Measurements from ENCODE around the gene SLC30A5. TPM values are rescaled to one million over a fixed set of nuclear protein-coding genes. Genes with fewer than 3 reads are reported as not detected.
A peak's percentile ranks its signal among the peaks of the same experiment; 100 is the strongest.

Gene SLC30A5
- total and polyA plus RNA-seq, 10 of the 15 experiments (the other 5 are each of a cell fraction or from before 2014, with no cell fraction given) = 14.7 to 67.9 (median 38.4) TPM

GRCh38 chr5:69046375-69046957 lies 47.3 kb upstream of the SLC30A5 start:
- no peak for DNase-seq (ENCODE audit: low read depth, low spot score)
- intact Hi-C loops (cut with micrococcal nuclease; ENCODE audit: unreplicated experiment) (no loop called here), in situ Hi-C loops (cut with MboI) (no loop called here)
- Histone ChIP-seq H3K36me3 (ENCODE audit: control insufficient read depth in 2 of 2, insufficient read depth in 2 of 2, low read length in 1 of 2) (no peaks in the 10 kb centered on the region), H3K4me3 (no peak overlapping the region), H3K4me1 (ENCODE audit: control insufficient read depth, insufficient read depth, low read length) (no peaks in the 10 kb centered on the region), H3K27me3 (replicated peaks in 1 of 2; ENCODE audit: control insufficient read depth in 2 of 2, insufficient read depth in 2 of 2, low read length in 1 of 2) (no peaks in the 10 kb centered on the region), H4K20me1 (ENCODE audit: control insufficient read depth, insufficient read depth) (no peaks in the 10 kb centered on the region), H3K79me2 (ENCODE audit: control insufficient read depth, insufficient read depth, low read length) (no peaks in the 10 kb centered on the region), H3K9ac (ENCODE audit: control insufficient read depth, insufficient read depth, low read length) (no peak overlapping the region), H2AFZ (ENCODE audit: control insufficient read depth, low read depth, low read length) (peak overlapping the region; percentile 1), H3K4me2 (ENCODE audit: control insufficient read depth, insufficient read depth) (no peak overlapping the region), H3K27ac (ENCODE audit: control insufficient read depth, insufficient read depth) (no peak overlapping the region), H3K9me3 (replicated peaks; ENCODE audit: control insufficient read depth, insufficient read depth, low read length) (no peaks in the 10 kb centered on the region; the same call in 2 of the 3 replicates)
- WGBS (ENCODE audit: insufficient coverage, insufficient replicate concordance, low lambda C conversion rate, missing lambda C conversion rate) = 84% methylated on average over 8 of the region's 8 CpGs
- ATAC-seq = no peak
- SMC1A ChIA-PET (ENCODE audit: uncharacterized antibody, unreplicated experiment) = no interaction called here
- TF ChIP-seq BACH1 (IDR thresholded peaks at IDR 0.05; ENCODE audit: borderline replicate concordance) = 0 out of 2 replicates have a peak, but pooled peaks have one; percentile 28
- TF ChIP-seq CEBPB (IDR thresholded peaks at IDR 0.05; ENCODE audit: borderline replicate concordance in 1 of 2, low read depth in 2 of 2, low read length in 2 of 2) = no peak
- POLR2A ChIA-PET = interaction anchor here (0.6 to 0.7 kb wide), 2 partner anchors 173 to 280 kb away, joined by 4 read pairs; no protein-coding TSS in a partner anchor
- CTCF ChIA-PET = interaction anchor here (0.9 kb wide), 1 partner anchor 47 kb away, joined by 3 read pairs; the partner anchor contains the start of gene SLC30A5
- FAIRE-seq = no peak
- BruUV-seq (replicated peaks) = no TSS peak
- RAD21 ChIA-PET (ENCODE audit: unreplicated experiment) = no interaction called here

- Histone ChIP-seq H3K36me3 (ENCODE audit: control insufficient read depth in 2 of 2, insufficient read depth in 2 of 2, low read length in 1 of 2) (no peaks in the 10 kb centered on the region), H3K4me3 (no peak overlapping the region), H3K9ac (ENCODE audit: control insufficient read depth, insufficient read depth, low read length) (no peak overlapping the region), H3K4me1 (ENCODE audit: control insufficient read depth, insufficient read depth, low read length) (no peaks in the 10 kb centered on the region), H3K27ac (ENCODE audit: control insufficient read depth, insufficient read depth) (no peak overlapping the region), H2AFZ (ENCODE audit: control insufficient read depth, low read depth, low read length) (no peak overlapping the region), H3K9me3 (replicated peaks; ENCODE audit: control insufficient read depth, insufficient read depth, low read length) (no peaks in the 10 kb centered on the region), H4K20me1 (ENCODE audit: control insufficient read depth, insufficient read depth) (no peaks in the 10 kb centered on the region), H3K27me3 (replicated peaks in 1 of 2; ENCODE audit: control insufficient read depth in 2 of 2, insufficient read depth in 2 of 2, low read length in 1 of 2) (no peaks in the 10 kb centered on the region), H3K79me2 (ENCODE audit: control insufficient read depth, insufficient read depth, low read length) (no peaks in the 10 kb centered on the region), H3K4me2 (ENCODE audit: control insufficient read depth, insufficient read depth) (no peak overlapping the region)
- ChIA-PET RAD21 (ENCODE audit: unreplicated experiment) (interaction anchor here (1.2 kb wide), 1 partner anchor 45 kb away, joined by 3 read pairs; the partner anchor contains the start of gene SLC30A5), POLR2A (no interaction called here), CTCF (interaction anchor here (0.6 to 2.2 kb wide), 4 partner anchors 45 to 1803 kb away, joined by 3 to 6 read pairs (median 3); partner anchors contain the start of gene SLC30A5), SMC1A (ENCODE audit: uncharacterized antibody, unreplicated experiment) (interaction anchor here (1.1 kb wide), 1 partner anchor 26 kb away, joined by 3 read pairs; no protein-coding TSS in a partner anchor)
- FAIRE-seq (no peak), ATAC-seq (peak; percentile 72), DNase-seq (ENCODE audit: low read depth, low spot score) (no peak)
- peak; percentile 59 for TF ChIP-seq RAD21 (IDR thresholded peaks at IDR 0.05; ENCODE audit: insufficient read depth, low read depth, low read length)
- TF ChIP-seq IRF4 (IDR thresholded peaks at IDR 0.05; ENCODE audit: low read depth, low read length) = 0 out of 2 replicates have a peak, but pooled peaks have one; percentile 20
- TF ChIP-seq CTCF (IDR thresholded peaks at IDR 0.05 in 2 of 3, conservative IDR thresholded peaks at IDR 0.05 in 1 of 3; ENCODE audit: control insufficient read depth in 2 of 3, extremely low read depth in 1 of 3, insufficient read depth in 1 of 3, low read depth in 3 of 3, low read length in 3 of 3) = peak; percentile 41 to 53 (median 50); a peak in 5 of 6 replicates
- TF ChIP-seq FOXK2 (IDR thresholded peaks at IDR 0.05) = no peak
- intact Hi-C loops (cut with micrococcal nuclease; ENCODE audit: unreplicated experiment) = no loop called here
- in situ Hi-C loops (cut with MboI) = no loop called here
- WGBS (ENCODE audit: insufficient coverage, insufficient replicate concordance, low lambda C conversion rate, missing lambda C conversion rate) = 31% methylated on average over 3 of the region's 3 CpGs
- no TSS peak for BruUV-seq (replicated peaks)
Measured at GRCh38 chr5:69048230-69048629, 45.6 kb upstream of the SLC30A5 start.

Data from GM12878 (cell line).